ENCODE results near the gene CKB.

CKB gene

GRCh38 chr14:103483600-103483999 is 39.0 kb downstream of the CKB start:
- FAIRE-seq, result no peak

GRCh38 chr14:103480595-103480994 is 42.0 kb downstream of the CKB start:
- FAIRE-seq, result no peak

GRCh38 chr14:103476631-103477030 is 46.0 kb downstream of the CKB start:
- FAIRE-seq, result no peak

GRCh38 chr14:103476065-103476464 is 46.6 kb downstream of the CKB start:
- no peak for FAIRE-seq

GRCh38 chr14:103474893-103475292 is 47.7 kb downstream of the CKB start:
- no peak for FAIRE-seq

GRCh38 chr14:103472939-103473338 is 49.7 kb downstream of the CKB start:
- FAIRE-seq, result no peak
